ENCODE results near the gene KREMEN2. TPM values are rescaled to one million over a fixed set of nuclear protein-coding genes. Genes with fewer than 3 reads are reported as not detected.

KREMEN2 gene
- total and polyA plus RNA-seq, 2 of the 8 experiments (the other 6 are each of a cell fraction or from before 2014, with no cell fraction given), result 6.6 to 7.0 TPM

GRCh38 chr16:2934450-2934849 is 29.6 kb upstream of the KREMEN2 start (continued):
- TF ChIP-seq TAF7 (optimal IDR thresholded peaks at IDR 0.05; ENCODE audit: borderline replicate concordance, low read depth, low read length) (no peak), ATF3 (IDR thresholded peaks at IDR 0.05; ENCODE audit: insufficient read depth, low read depth, low read length) (no peak), BACH1 (IDR thresholded peaks at IDR 0.05; ENCODE audit: low read length) (no peak), CTCF (IDR thresholded peaks at IDR 0.05; ENCODE audit: control extremely low read depth in 1 of 3, insufficient read depth in 1 of 3, low read depth in 1 of 3, low read length in 3 of 3) (no peak), FOSL1 (IDR thresholded peaks at IDR 0.05; ENCODE audit: insufficient read depth, low read depth, low read length) (no peak), MAFK (IDR thresholded peaks at IDR 0.05; ENCODE audit: low read depth, low read length) (no peak)
